Left forelimb (tissue), 1 donor: Measurements from ENCODE around the gene TMX2.
A peak's percentile ranks its signal among the peaks of the same experiment; 100 is the strongest.

ENCODE experiments used
- DNase-seq: peaks from one replicate; pipeline ENCODE4 v3.0.0-alpha.2; 2018; ENCODE audit warnings: low spot score

Gene TMX2

GRCh38 chr11:57764972-57765371, 52.6 kb downstream of the TMX2 start:
- no peak for DNase-seq

- DNase-seq = no peak
Measured at GRCh38 chr11:57770793-57771192, 58.4 kb downstream of the TMX2 start.

- DNase-seq = no peak
Measured at GRCh38 chr11:57771365-57771764, 59.0 kb downstream of the TMX2 start.

- no peak for DNase-seq
Measured at GRCh38 chr11:57772562-57772961, 60.2 kb downstream of the TMX2 start.

- no peak for DNase-seq
Measured at GRCh38 chr11:57773026-57773598, 60.7 kb downstream of the TMX2 start.

DNA sequence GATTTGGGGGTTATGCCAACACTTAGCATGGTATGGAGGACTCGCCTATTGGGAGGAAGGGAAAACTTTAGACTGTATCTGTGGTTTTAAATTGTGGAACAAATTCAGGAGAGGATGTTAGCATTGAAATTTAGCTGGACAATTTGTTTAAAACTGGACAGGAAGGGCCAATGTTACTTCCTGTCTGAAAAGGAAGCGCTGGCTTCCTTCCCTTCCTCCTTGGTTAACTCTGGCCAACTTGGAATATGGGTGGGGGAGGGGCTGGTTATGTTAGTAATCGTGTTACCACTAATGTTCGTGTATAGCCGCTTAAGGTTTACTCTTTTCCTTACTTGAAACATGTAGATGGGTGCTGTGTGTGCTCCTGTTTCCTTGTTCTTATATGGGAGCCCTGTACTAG, 63.1 kb downstream of the TMX2 start:
- no peak for DNase-seq

DNA sequence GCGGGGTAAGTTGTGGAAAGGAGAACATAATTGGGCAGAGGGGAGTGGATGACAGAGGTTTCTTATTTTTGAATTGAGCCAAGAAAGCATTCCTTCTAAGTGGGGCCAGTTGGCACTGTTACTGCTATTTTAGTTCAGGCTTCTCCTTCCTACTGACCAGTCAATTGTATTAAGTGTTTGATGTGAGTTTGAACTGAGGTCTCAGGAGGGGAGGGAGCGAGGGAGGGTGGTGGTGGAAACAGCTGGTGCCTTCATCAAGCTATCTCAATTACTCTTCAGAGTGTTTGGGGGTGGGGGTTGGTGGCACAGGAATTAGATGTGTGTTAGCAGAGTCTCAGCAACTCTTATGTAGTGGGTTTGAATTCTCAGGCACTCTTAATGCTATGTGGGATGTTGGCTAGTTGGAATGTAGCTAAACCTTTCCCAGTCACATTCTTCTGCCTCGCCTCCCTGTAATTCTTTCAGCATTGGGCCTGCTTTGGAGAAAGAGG, 63.7 kb downstream of the TMX2 start:
- DNase-seq = no peak

DNA sequence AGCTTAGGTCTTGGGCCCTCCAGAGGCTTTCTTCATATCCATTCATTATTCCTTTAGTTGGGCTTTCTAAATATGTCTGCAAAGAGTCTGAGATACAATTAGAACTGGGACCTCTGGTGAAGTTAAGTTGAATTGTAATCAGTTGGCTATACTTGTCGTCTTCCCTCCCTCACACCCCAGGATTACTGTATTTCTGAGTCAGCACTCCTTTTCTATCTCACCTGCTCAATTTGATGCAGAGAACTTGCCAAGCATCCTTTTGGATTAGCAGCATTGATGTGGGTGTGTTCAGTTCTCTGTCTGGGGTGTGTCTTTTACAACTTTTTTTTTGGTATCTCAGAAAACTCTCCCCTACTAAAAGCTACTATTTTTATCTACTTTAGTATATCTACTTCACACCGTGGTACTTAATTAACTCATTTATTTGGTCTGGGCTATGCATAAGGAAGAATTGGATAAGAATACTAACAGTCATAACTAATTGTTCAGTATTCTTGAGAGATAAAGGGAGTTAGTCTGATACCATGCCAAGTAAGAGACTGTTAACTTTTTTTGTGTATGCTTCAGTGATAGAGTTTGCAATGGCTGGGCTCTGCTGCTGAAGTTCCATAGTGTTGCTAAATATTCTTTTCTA, 64.3 kb downstream of the TMX2 start:
- DNase-seq = no peak

GRCh38 chr11:57777969-57778317, 65.5 kb downstream of the TMX2 start:
- no peak for DNase-seq

DNA sequence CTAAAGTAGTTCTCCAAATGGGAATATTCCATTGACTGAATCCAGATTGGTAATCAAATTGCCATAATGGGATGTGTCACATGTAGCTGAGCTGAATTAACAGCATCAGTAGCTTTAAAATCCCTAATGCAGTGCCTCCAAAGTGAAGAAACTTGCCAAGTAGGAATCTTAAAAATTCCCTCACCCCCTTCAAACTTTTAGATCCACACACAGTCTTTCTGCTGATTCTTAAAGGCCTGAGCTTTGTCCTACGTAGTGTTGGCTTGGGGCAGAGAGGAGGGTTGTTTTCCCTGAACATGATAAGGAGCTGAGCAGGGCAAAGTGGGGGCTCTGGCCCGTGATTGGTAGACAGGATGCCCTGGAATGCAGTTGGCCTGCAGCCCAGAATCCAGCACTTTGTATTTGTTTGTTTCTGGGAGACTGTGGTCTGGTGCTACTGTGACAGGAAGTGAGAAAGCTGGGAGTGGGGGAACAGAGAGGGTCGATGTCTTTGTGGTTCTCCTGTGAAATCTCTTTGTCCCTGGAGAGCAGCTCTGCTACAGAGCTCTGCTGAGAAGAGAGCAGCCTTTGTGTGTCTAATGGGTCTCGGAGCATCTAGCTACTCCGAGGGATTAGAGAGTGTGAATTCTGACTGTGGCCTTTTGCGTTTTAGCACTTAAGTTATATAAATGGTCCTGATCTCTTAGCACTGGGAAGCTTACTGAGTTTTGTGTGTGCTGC, 66.1 kb downstream of the TMX2 start:
- DNase-seq = peak; percentile 86

- DNase-seq = no peak
Measured at GRCh38 chr11:57779276-57779675, 66.9 kb downstream of the TMX2 start.

GRCh38 chr11:57781529-57781943, 69.1 kb downstream of the TMX2 start:
- DNase-seq = no peak

DNA sequence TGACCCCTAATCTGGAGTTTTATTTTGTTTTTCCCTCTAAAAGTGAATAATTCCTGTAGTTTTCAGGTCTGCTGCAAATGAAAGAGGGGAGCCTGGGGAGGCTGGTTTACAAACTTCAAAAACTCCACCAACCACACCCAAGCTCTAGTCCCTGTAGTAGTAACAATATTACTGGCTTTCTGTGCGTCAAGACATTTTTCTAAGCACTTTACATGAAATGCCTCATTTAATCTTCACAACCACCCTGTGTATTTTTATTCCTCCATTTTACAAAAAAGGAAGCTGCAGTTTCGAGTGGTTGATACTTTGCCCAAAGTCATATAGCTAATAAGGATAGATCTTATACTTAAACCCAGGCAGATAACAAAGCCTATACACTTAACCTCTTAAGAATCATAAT, 72.7 kb downstream of the TMX2 start:
- DNase-seq = no peak

DNA sequence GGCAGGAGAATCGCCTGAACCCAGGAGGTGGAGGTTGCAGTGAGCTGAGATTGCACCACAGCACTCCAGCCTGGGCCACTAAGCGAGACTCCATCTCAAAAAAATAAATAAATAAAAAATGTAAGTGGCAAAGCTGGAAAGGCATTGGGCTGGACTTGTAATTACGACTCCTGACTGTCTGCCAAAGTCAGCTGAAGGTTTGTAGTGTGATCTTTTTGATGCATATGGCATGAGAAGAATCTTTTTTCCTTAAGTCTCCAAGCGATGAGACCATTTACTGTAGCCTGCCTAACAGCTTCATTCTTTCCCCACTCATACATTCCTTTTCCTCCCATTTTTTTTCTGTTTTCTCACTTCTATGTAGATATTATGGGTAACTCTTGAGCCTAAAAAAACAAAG, 74.0 kb downstream of the TMX2 start:
- DNase-seq = no peak

GRCh38 chr11:57787006-57787604, 74.7 kb downstream of the TMX2 start:
- DNase-seq = no peak

GRCh38 chr11:57787920-57788702, 75.7 kb downstream of the TMX2 start:
- DNase-seq = no peak

DNA sequence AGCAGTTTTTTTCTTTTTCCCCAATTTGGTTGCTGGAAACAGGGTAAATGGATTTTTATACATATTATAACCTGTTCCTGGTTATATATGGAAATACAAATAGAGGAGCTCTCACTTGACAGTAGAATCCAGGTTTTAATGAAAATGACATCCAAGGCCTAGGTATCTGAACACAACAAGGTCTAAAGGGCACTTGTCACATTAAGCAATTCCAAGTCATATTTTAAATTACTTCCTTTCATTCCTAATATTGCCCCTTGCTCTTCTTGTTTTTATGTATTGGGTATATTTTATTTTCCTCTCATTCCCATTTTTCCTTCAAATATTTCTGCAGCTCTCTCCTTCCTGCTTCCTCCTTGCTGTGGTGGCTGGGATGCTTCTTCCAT, 76.3 kb downstream of the TMX2 start:
- DNase-seq = no peak
